ENCODE results near the gene TIAM1. TPM values are rescaled to one million over a fixed set of nuclear protein-coding genes. Genes with fewer than 3 reads are reported as not detected.

Gene TIAM1
- total RNA-seq, 1 donor from 2014 or later = 8.4 TPM

DNA sequence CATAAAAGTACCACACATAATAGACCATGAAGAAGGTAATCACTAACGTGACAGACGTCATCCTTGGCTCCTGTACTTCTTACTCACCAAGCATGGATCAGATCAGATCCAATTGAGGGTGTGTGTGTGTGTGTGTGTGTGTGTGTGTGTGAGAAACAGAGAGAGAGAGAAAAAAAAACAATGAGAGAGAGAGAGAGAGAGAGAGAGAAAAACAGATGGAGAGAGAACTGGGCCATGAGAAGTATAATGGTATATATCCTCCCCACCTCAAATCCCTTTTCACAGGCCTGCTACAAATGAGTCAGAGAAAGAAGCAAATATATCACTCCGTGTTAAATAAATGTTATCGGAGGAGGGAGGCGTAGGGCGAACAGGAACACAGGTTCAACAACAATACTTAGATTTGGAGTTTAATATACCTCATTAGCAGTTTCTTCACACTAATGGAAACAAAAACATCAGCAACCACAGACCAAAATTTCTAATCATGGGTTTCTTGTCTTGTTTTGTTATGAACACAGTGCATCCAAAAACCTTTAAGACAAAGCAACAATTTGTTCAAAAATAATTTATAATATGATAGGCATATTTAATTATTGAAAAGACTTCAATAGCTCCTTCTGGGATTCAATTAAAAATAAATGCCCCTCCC is 45.3 kb downstream of the TIAM1 start:
- no peak for FAIRE-seq
- TF ChIP-seq, protein P1, sequence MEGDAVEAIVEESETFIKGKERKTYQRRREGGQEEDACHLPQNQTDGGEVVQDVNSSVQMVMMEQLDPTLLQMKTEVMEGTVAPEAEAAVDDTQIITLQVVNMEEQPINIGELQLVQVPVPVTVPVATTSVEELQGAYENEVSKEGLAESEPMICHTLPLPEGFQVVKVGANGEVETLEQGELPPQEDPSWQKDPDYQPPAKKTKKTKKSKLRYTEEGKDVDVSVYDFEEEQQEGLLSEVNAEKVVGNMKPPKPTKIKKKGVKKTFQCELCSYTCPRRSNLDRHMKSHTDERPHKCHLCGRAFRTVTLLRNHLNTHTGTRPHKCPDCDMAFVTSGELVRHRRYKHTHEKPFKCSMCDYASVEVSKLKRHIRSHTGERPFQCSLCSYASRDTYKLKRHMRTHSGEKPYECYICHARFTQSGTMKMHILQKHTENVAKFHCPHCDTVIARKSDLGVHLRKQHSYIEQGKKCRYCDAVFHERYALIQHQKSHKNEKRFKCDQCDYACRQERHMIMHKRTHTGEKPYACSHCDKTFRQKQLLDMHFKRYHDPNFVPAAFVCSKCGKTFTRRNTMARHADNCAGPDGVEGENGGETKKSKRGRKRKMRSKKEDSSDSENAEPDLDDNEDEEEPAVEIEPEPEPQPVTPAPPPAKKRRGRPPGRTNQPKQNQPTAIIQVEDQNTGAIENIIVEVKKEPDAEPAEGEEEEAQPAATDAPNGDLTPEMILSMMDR (IDR thresholded peaks at IDR 0.05; ENCODE audit: insufficient read depth, low read length, severe bottlenecking) = no peak
- no peaks in the 10 kb centered on the region for H3K36me3 ChIP-seq (ENCODE audit: control insufficient read depth, insufficient read depth, low read length)
- no peak overlapping the region for H3K4me3 ChIP-seq (ENCODE audit: low read depth, low read length)
- peak; percentile 80 for DNase-seq (ENCODE audit: low read depth)
- H3K27me3 ChIP-seq (ENCODE audit: control insufficient read depth, insufficient read depth, low read length) = no peaks in the 10 kb centered on the region

DNA sequence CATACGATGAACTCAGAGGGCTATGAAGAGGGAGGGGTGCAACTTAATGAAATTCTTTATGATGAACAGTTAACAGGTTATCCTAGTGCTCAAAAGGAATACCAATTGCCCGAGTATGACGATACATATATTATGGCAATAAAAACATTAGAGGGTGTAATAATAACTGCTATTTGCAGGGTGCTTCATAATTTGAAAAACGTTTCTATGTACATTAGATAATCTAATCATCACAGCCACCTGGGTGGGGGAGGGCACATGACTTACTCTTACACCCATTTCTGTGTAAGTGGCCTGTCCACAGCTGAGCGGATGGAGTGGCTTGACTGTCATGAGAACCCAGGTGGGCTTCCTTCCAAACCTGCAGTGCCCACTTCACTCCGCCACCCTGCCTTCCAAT is 46.3 kb downstream of the TIAM1 start:
- FAIRE-seq = no peak
- TF ChIP-seq, protein P1 (IDR thresholded peaks at IDR 0.05; ENCODE audit: insufficient read depth, low read length, severe bottlenecking) = no peak
- DNase-seq (ENCODE audit: low read depth) = no peak
- no peaks in the 10 kb centered on the region for H3K36me3 ChIP-seq (ENCODE audit: control insufficient read depth, insufficient read depth, low read length)
- H3K4me3 ChIP-seq (ENCODE audit: low read depth, low read length) = no peak overlapping the region
- no peaks in the 10 kb centered on the region for H3K27me3 ChIP-seq (ENCODE audit: control insufficient read depth, insufficient read depth, low read length)

DNA sequence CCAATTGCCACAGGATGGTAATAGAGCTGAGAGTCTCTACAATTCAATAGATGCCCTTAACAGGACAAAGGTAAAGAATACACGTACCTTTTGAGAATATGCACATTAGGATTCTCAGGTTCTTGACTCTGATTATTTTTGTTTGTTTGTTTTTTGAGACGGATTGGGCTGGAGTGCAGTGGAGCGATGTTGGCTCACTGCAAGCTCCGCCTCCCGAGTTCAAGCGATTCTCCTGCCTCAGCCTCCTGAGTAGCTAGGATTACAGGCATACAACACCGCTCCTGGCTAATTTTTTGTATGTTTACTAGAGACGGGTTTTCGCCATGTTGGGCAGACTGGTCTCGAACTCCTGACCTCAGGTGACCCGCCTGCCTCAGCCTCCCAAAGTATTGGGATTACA is 48.4 kb downstream of the TIAM1 start:
- FAIRE-seq = no peak
- Histone ChIP-seq H3K4me3 (ENCODE audit: low read depth, low read length) (no peak overlapping the region), H3K36me3 (ENCODE audit: control insufficient read depth, insufficient read depth, low read length) (no peaks in the 10 kb centered on the region), H3K27me3 (ENCODE audit: control insufficient read depth, insufficient read depth, low read length) (no peaks in the 10 kb centered on the region)
- no peak for DNase-seq (ENCODE audit: low read depth)
- TF ChIP-seq, protein P1 (IDR thresholded peaks at IDR 0.05; ENCODE audit: insufficient read depth, low read length, severe bottlenecking) = no peak

DNA sequence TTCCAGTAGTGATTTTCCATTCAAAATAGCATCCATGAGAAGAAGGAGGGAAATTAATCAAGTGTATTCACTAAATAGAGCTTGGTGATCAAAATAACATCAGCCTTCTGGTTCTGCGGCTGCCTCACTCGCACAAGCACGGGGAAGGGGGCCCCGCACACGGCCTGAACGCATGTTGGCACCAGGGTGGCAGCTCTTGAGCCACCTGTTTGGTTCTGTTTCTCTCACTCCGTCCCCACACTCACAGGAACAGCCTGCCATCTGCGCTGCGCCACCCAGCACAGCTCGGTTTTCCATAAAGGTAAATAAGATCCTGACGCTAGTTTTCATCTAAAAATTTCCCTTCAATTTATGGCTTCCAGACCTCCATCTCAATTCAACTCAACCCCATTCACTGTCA is 49.4 kb downstream of the TIAM1 start:
- TF ChIP-seq, protein P1 (IDR thresholded peaks at IDR 0.05; ENCODE audit: insufficient read depth, low read length, severe bottlenecking) = no peak
- no peak for DNase-seq (ENCODE audit: low read depth)
- Histone ChIP-seq H3K27me3 (ENCODE audit: control insufficient read depth, insufficient read depth, low read length) (no peaks in the 10 kb centered on the region), H3K36me3 (ENCODE audit: control insufficient read depth, insufficient read depth, low read length) (no peaks in the 10 kb centered on the region), H3K4me3 (ENCODE audit: low read depth, low read length) (no peak overlapping the region)
- FAIRE-seq = no peak

DNA sequence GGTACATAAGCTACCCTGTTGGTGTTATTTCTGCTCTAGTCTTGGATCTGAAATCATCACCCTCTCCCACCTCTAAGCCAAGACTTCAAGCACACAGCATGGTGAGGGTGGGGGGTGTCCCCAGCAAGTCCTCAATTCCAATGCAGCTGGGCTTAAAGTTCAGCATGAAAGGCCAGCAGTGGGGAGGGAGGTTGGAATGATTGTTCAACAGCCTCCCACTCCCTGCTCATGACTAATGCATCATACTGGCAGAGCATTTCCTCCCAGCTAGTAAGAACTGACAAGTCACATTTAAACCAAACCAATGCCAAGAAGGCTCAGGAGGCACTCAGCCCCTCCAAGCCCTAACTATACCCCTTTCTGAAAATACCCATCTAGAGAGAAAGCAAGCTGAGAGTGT is 50.1 kb downstream of the TIAM1 start:
- DNase-seq (ENCODE audit: low read depth) (peak; percentile 91), FAIRE-seq (no peak)
- Histone ChIP-seq H3K4me3 (ENCODE audit: low read depth, low read length) (no peak overlapping the region), H3K27me3 (ENCODE audit: control insufficient read depth, insufficient read depth, low read length) (no peaks in the 10 kb centered on the region), H3K36me3 (ENCODE audit: control insufficient read depth, insufficient read depth, low read length) (no peaks in the 10 kb centered on the region)
- TF ChIP-seq, protein P1 (IDR thresholded peaks at IDR 0.05; ENCODE audit: insufficient read depth, low read length, severe bottlenecking) = no peak

DNA sequence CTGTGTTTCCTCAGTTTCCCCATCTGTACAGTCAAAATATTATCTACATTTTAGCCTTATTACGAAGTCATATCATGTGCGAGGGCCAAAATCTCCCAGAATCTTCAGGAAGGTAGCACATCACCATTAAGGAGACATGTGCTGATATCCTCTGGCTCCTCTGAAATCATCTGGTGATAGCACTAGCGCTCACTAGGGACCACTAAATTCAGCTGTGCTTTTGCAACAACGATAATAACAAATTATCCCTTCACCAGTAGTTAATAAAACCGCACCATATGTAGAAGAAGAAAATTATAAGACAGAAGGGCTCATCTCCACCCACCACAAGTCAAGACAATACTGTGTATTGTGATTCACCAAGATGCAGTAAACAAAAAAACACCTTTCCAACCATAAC is 53.3 kb downstream of the TIAM1 start:
- DNase-seq (ENCODE audit: low read depth) = no peak

More for the DNA sequence above, 53.3 kb downstream of the TIAM1 start:
- H3K27me3 ChIP-seq (ENCODE audit: control insufficient read depth, insufficient read depth, low read length) = no peaks in the 10 kb centered on the region
- H3K4me3 ChIP-seq (ENCODE audit: low read depth, low read length) = no peak overlapping the region
- no peak for FAIRE-seq
- H3K36me3 ChIP-seq (ENCODE audit: control insufficient read depth, insufficient read depth, low read length) = no peaks in the 10 kb centered on the region
- TF ChIP-seq, protein P1 (IDR thresholded peaks at IDR 0.05; ENCODE audit: insufficient read depth, low read length, severe bottlenecking) = no peak

Data from bronchial epithelial cell (primary cell).